GM23338 (cell line): ENCODE data around the gene CLHC1. TPM values are rescaled to one million over a fixed set of nuclear protein-coding genes. Genes with fewer than 3 reads are reported as not detected.

Experiments used
- ATAC-seq: fragments of 200-7000 bp; cut with Tn5 transposase; 3 replicates; pipeline ENCODE4 v1.9.1; 2020
- DNase-seq: peaks from one replicate; pipeline ENCODE4 v3.0.0-alpha.2; 2015; ENCODE audit warnings: low spot score
- H2AFZ ChIP-seq: fragments of 200-600 bp; sonication (generic); 2 replicates; pipeline ENCODE4 v1.8.0; 2016; ENCODE audit warnings: antibody characterized with exemption, mild to moderate bottlenecking, moderate library complexity
- H3F3A ChIP-seq: fragments of 200-600 bp; sonication (generic); replicated peaks from 2 replicates; pipeline ENCODE4 v1.8.0; 2017; ENCODE audit warnings: antibody characterized with exemption, mixed run types, low read depth
- H3K27ac ChIP-seq: fragments of 200-600 bp; sonication (generic); 2 replicates; pipeline ENCODE4 v1.6.1; 2016; ENCODE audit warnings: low read depth
- H3K27me3 ChIP-seq: fragments of 200-600 bp; sonication (generic); 2 replicates; pipeline ENCODE4 v1.8.0; 2016; ENCODE audit warnings: mild to moderate bottlenecking, mixed run types, moderate library complexity; ENCODE audit not compliant: insufficient read depth
- H3K36me3 ChIP-seq: fragments of 200-600 bp; sonication (generic); 2 replicates; pipeline ENCODE4 v1.8.0; 2016; ENCODE audit warnings: mild to moderate bottlenecking; ENCODE audit not compliant: insufficient read depth
- H3K4me1 ChIP-seq: fragments of 200-600 bp; sonication (generic); 2 replicates; pipeline ENCODE4 v1.8.0; 2016; ENCODE audit warnings: mild to moderate bottlenecking, moderate library complexity; ENCODE audit not compliant: insufficient read depth
- H3K4me2 ChIP-seq: fragments of 200-600 bp; sonication (generic); 2 replicates; pipeline ENCODE4 v1.7.1; 2017; ENCODE audit warnings: mixed run types
- H3K4me3 ChIP-seq: fragments of 200-600 bp; sonication (generic); 2 replicates; pipeline ENCODE4 v1.6.1; 2016; ENCODE audit warnings: mixed run types
- H3K79me2 ChIP-seq: fragments of 200-600 bp; sonication (generic); replicated peaks from 2 replicates; pipeline ENCODE4 v1.8.0; 2017; ENCODE audit warnings: mild to moderate bottlenecking; ENCODE audit not compliant: insufficient read depth
- H3K9me2 ChIP-seq: fragments of 200-600 bp; sonication (generic); 2 replicates; pipeline ENCODE4 v1.8.0; 2017; ENCODE audit not compliant: insufficient read depth
- H4K20me1 ChIP-seq: fragments of 200-600 bp; sonication (generic); replicated peaks from 2 replicates; pipeline ENCODE4 v1.8.0; 2017; ENCODE audit warnings: mild to moderate bottlenecking; ENCODE audit not compliant: insufficient read depth
- H3K27ac Mint-ChIP-seq: 2 replicates; pipeline ENCODE4 v1.8.0; 2020; ENCODE audit warnings: inconsistent platforms, mild to moderate bottlenecking, moderate library complexity, mixed read lengths
- H3K27me3 Mint-ChIP-seq: 3 replicates; pipeline ENCODE4 v1.8.0; 2022; ENCODE audit warnings: low read depth, mild to moderate bottlenecking, moderate library complexity, mixed read lengths, inconsistent platforms; ENCODE audit not compliant: insufficient read depth, poor library complexity
- H3K36me3 Mint-ChIP-seq: 3 replicates; pipeline ENCODE4 v1.8.0; 2021; ENCODE audit warnings: low read depth, mild to moderate bottlenecking, inconsistent platforms, moderate library complexity, mixed read lengths
- H3K4me1 Mint-ChIP-seq: 3 replicates; pipeline ENCODE4 v1.8.0; 2020; ENCODE audit warnings: mild to moderate bottlenecking, inconsistent platforms, mixed read lengths
- H3K4me3 Mint-ChIP-seq: 3 replicates; pipeline ENCODE4 v1.8.0; 2021; ENCODE audit warnings: moderate library complexity, mild to moderate bottlenecking, inconsistent platforms, mixed read lengths
- H3K9me3 Mint-ChIP-seq: 3 replicates; pipeline ENCODE4 v1.8.0; 2020; ENCODE audit warnings: moderate library complexity, mild to moderate bottlenecking, inconsistent platforms, mixed read lengths
- CREB1 ChIP-seq: fragments of 250-450 bp; sonication (Bioruptor Pico); IDR thresholded peaks from 2 replicates; pipeline ENCODE4 v1.5.0; 2020; ENCODE audit warnings: low read depth, mild to moderate bottlenecking, moderate library complexity
- CTCF ChIP-seq, 2 experiments: fragments of 200-600 bp in 1 of 2; sonication (generic) in 1 of 2; conservative IDR thresholded peaks; 2 replicates each; pipeline versions ENCODE4 v1.5.1 to v1.6.1; 2016 to 2017; ENCODE audit warnings: antibody characterized with exemption in 2 of 2, low read depth in 2 of 2, mild to moderate bottlenecking in 2 of 2, moderate library complexity in 1 of 2
- EZH2 ChIP-seq: fragments of 200-600 bp; sonication (generic); IDR thresholded peaks from one replicate; pipeline ENCODE4 v1.8.0; 2017; ENCODE audit warnings: antibody characterized with exemption, mild to moderate bottlenecking, low read depth; ENCODE audit not compliant: unreplicated experiment
- EZH2phosphoT487 ChIP-seq: fragments of 200-600 bp; sonication (generic); IDR thresholded peaks from one replicate; pipeline ENCODE4 v1.8.1; 2018; ENCODE audit warnings: antibody characterized with exemption; ENCODE audit not compliant: unreplicated experiment
- NANOG ChIP-seq: IDR thresholded peaks from 2 replicates; pipeline ENCODE4 v1.6.1; 2016; ENCODE audit warnings: antibody characterized with exemption, borderline replicate concordance
- REST ChIP-seq: IDR thresholded peaks from one replicate; pipeline ENCODE4 v1.6.1; 2018; ENCODE audit warnings: antibody characterized with exemption; ENCODE audit not compliant: unreplicated experiment
- ZNF114 ChIP-seq: fragments of 250-450 bp; sonication (Bioruptor Pico); IDR thresholded peaks from 2 replicates; pipeline ENCODE4 v1.5.0; 2020; ENCODE audit warnings: mild to moderate bottlenecking, moderate library complexity
- ZNF331 ChIP-seq: fragments of 250-450 bp; sonication (Bioruptor Pico); IDR thresholded peaks from 2 replicates; pipeline ENCODE4 v1.5.0; 2020; ENCODE audit warnings: low read depth, mild to moderate bottlenecking, moderate library complexity
- ZNF462 ChIP-seq: fragments of 250-450 bp; sonication (Bioruptor Pico); IDR thresholded peaks from 2 replicates; pipeline ENCODE4 v1.5.0; 2020; ENCODE audit warnings: mild to moderate bottlenecking, moderate library complexity
- polyA plus RNA-seq: library from polyadenylated mRNA; unstranded; fragments of >200 nt; fragmentation: Nextera tagmentation; extraction: Ambion mirVana; gene quantifications from 2 replicates; pipeline ENCODE4 v1.2.1, GENCODE V29; 2016
- total RNA-seq: library from RNA; depleted of rRNA; stranded (reverse); fragments of >200 nt; shearing (Covaris generic); gene quantifications from 2 replicates; pipeline ENCODE4 v1.2.3, GENCODE V29; 2014

Gene CLHC1
- total and polyA plus RNA-seq, 2 experiments from 2014 or later, result 3.1 to 5.0 TPM

GRCh38 chr2:55204536-55204935, 27.6 kb downstream of the CLHC1 start:
- H2AFZ ChIP-seq, result no peak overlapping the region
- peaks cover 45% of the 10 kb centered on the region for H3K36me3 Mint-ChIP-seq
- no peak for DNase-seq

More at GRCh38 chr2:55204536-55204935, 27.6 kb downstream of the CLHC1 start:
- Histone ChIP-seq H3K4me2 (no peak overlapping the region), H3K27me3 (no peaks in the 10 kb centered on the region), H3K9me2 (no peaks in the 10 kb centered on the region), H3K36me3 (no peaks in the 10 kb centered on the region), H4K20me1 (no peaks in the 10 kb centered on the region), H3K79me2 (no peaks in the 10 kb centered on the region), H3K4me1 (no peaks in the 10 kb centered on the region), H3K27ac (no peak overlapping the region), H3K4me3 (no peak overlapping the region), H3F3A (no peaks in the 10 kb centered on the region)
- Mint-ChIP-seq H3K4me3 (no peak overlapping the region), H3K4me1 (no peaks in the 10 kb centered on the region), H3K27ac (no peak overlapping the region), H3K27me3 (peaks cover 2% of the 10 kb centered on the region), H3K9me3 (peaks cover 7% of the 10 kb centered on the region; the same call in 2 of the 3 replicates)
- no peak for ATAC-seq
- TF ChIP-seq EZH2phosphoT487, result no peak
- TF ChIP-seq ZNF331 (CRISPR knock-in tag), result no peak
- no peak for TF ChIP-seq ZNF462 (CRISPR knock-in tag)
- TF ChIP-seq CREB1 (CRISPR knock-in tag), result no peak
- no peak for TF ChIP-seq ZNF114 (CRISPR knock-in tag)
- no peak for TF ChIP-seq NANOG
- TF ChIP-seq REST, result no peak
- no peak for TF ChIP-seq EZH2
- no peak for TF ChIP-seq CTCF (conservative IDR thresholded peaks at IDR 0.05; ENCODE audit: low read depth in 2 of 2)
